ENCODE results near the gene TBC1D12. TPM values are rescaled to one million over a fixed set of nuclear protein-coding genes. Genes with fewer than 3 reads are reported as not detected.
A peak's percentile ranks its signal among the peaks of the same experiment; 100 is the strongest.

TBC1D12 gene
- total and polyA plus RNA-seq, 8 donors = 9.7 to 22.7 (median 18.3) TPM

DNA sequence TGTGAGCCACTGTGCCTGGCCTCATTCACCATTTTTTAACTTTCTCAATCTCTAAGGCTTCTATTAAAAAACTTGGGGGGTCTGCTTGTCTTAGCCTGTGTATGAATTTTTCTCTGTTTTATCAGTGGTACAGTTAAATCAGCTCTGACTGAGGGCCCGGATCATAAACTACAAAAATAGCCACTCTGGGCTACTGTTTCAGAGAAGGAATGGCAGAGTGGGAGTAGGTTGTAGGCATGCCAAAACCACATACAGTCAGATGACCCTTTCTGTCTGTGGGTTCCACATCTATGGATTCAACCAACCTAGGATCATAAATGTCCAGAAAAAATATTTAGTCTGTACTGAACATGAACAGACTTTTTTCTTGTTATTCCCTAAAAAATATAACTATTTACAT, 21.3 kb downstream of the TBC1D12 start:
- DNase-seq (no peak), ATAC-seq (no peak)
- no peak overlapping the region for H3K27ac ChIP-seq
- H3K9me3 ChIP-seq = peaks cover 0 to 14% of the 10 kb centered on the region in 2 donors
- H3K4me1 ChIP-seq = no peaks in the 10 kb centered on the region
- H3K4me3 ChIP-seq = no peak overlapping the region
- intact Hi-C loops (cut with DNase I) = no loop called here
- TF ChIP-seq, protein P1, sequence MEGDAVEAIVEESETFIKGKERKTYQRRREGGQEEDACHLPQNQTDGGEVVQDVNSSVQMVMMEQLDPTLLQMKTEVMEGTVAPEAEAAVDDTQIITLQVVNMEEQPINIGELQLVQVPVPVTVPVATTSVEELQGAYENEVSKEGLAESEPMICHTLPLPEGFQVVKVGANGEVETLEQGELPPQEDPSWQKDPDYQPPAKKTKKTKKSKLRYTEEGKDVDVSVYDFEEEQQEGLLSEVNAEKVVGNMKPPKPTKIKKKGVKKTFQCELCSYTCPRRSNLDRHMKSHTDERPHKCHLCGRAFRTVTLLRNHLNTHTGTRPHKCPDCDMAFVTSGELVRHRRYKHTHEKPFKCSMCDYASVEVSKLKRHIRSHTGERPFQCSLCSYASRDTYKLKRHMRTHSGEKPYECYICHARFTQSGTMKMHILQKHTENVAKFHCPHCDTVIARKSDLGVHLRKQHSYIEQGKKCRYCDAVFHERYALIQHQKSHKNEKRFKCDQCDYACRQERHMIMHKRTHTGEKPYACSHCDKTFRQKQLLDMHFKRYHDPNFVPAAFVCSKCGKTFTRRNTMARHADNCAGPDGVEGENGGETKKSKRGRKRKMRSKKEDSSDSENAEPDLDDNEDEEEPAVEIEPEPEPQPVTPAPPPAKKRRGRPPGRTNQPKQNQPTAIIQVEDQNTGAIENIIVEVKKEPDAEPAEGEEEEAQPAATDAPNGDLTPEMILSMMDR (IDR thresholded peaks at IDR 0.05) = no peak
- H3K27me3 ChIP-seq = no peaks in the 10 kb centered on the region
- H3K36me3 ChIP-seq = no peaks in the 10 kb centered on the region

DNA sequence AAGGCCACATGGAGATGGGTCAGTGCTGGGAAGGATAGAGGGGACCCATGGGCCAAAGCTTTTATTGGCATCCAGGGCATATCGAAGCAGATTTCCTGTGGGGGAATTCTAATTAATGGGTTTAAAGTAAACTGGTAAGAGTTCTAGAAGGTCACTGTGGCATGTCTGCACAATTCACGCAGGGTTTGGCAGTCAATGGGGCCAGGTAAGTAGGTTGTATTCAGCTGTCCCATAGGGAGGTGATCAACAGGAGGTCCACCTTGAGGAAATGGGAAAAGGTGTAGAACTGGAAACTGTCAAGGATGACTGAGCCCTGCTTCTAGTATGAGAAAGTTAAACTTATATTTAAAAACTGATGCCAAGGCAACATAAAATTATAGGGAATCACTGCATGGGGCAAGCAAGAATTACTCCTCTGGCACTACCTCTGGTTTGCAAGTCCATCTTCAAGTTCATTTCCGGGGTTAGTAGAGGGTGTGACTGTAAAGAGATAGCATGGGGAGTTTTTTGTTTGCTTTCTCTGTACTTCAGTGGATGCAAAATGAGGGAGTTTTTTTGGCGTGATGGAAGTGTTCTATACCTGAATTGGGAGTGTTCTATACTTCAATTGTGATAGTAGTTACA, 22.5 kb downstream of the TBC1D12 start:
- no peaks in the 10 kb centered on the region for H3K27me3 ChIP-seq
- ATAC-seq (no peak), DNase-seq (no peak)
- peaks cover 0 to 14% of the 10 kb centered on the region in 2 donors for H3K9me3 ChIP-seq
- no peak overlapping the region for H3K27ac ChIP-seq
- no peak overlapping the region for H3K4me3 ChIP-seq
- no peaks in the 10 kb centered on the region for H3K36me3 ChIP-seq
- intact Hi-C loops (cut with DNase I) = no loop called here
- TF ChIP-seq, protein P1 (IDR thresholded peaks at IDR 0.05) = no peak
- no peaks in the 10 kb centered on the region for H3K4me1 ChIP-seq

DNA sequence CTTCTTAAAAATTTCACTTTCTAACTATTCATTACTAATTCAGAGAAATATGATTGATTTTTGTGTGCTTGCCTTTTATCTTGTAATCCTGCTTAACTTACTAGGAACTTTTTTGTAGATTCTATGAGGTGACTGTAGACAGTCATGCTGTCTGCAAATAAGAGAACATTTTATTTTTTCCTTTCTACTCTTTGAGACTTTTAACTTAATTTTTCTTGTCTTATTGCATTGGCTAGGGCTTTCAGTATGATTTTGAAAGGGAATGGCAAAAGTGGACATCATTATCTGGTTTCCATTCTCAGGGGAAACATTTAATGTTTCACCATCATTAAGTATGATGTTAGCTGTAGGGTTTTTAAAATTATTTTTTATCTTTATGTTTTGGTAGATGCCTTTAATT, 23.6 kb downstream of the TBC1D12 start:
- no peak overlapping the region for H3K4me3 ChIP-seq
- DNase-seq (no peak), ATAC-seq (no peak)
- H3K27me3 ChIP-seq = no peaks in the 10 kb centered on the region
- peaks cover 0 to 14% of the 10 kb centered on the region in 2 donors for H3K9me3 ChIP-seq
- TF ChIP-seq, protein P1 (IDR thresholded peaks at IDR 0.05) = no peak
- H3K4me1 ChIP-seq = no peaks in the 10 kb centered on the region
- intact Hi-C loops (cut with DNase I) = no loop called here
- H3K27ac ChIP-seq = no peak overlapping the region
- H3K36me3 ChIP-seq = no peaks in the 10 kb centered on the region

DNA sequence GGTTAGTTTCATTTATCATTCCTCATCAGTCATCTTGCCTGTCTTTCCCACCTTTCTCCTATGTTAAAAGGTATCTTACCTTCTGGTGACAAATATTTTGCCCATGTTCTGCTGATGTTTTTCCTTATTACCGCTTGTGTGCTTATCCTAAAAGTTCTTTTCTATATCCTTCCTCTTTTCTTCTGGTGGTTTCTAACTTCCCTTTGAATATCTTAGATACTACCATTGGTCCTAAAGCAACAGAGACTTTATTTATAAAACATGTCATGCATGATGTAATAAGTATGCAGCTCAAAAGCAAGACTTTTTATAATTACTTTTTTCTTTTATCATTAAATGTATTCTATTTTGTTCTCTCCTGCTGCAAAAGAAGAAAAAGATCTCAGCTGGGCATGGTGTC, 24.8 kb downstream of the TBC1D12 start:
- no peak overlapping the region for H3K4me3 ChIP-seq
- H3K27ac ChIP-seq = no peak overlapping the region
- peaks cover 0 to 14% of the 10 kb centered on the region in 2 donors for H3K9me3 ChIP-seq
- H3K4me1 ChIP-seq = no peaks in the 10 kb centered on the region
- DNase-seq (no peak), ATAC-seq (no peak)
- intact Hi-C loops (cut with DNase I) = no loop called here
- H3K36me3 ChIP-seq = no peaks in the 10 kb centered on the region
- no peaks in the 10 kb centered on the region for H3K27me3 ChIP-seq
- TF ChIP-seq, protein P1 (IDR thresholded peaks at IDR 0.05) = no peak

DNA sequence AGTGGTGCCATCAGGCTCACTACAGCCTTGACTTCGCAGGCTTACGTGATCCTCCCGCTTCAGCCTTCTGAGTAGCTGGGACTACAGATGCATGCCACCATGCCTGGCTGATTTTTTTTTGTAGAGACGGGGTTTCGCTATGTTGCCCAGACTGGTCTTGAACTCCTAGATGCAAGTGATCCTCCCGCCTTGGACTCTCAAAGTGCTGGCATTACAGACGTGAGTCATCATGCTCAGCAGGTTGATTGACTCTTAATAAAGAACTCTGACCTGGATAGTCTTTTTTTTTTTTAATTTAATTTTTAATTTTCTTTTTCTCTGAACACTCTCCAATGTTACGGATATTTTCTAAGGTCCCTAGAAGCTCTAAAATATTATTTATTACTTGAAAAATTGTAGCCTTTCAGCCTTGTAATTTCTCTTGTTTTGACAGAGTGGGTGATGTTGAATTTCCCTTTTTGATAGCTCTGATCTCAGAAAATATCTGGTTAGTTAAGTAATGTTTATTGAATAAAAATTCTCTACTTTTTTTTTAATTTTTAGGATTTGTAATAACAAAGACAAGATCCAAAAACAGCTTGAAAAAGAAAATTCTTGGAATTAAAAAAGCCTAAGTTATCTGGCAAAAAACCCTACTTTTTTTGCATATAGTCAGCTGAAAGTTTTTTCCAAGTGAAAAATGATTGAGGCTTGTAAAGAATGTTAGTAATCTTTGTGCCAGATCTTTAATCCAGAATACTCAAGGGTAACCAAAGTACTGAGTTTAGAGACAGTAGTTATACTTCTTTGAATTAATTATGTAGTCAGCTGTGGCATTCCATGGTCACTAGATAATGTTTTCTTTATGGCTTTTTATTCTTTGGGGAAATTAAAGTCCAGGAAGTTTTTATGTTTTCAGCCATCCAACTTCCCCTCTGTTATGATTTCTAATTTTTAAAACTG, 26.7 kb downstream of the TBC1D12 start:
- no peaks in the 10 kb centered on the region for H3K4me1 ChIP-seq
- ATAC-seq = peak; percentile 40
- no peaks in the 10 kb centered on the region for H3K27me3 ChIP-seq
- TF ChIP-seq, protein P1 (IDR thresholded peaks at IDR 0.05) = no peak
- H3K27ac ChIP-seq = peak overlapping the region in 1 of 2 donors; percentile 0
- no peak overlapping the region for H3K4me3 ChIP-seq
- no peaks in the 10 kb centered on the region for H3K36me3 ChIP-seq
- DNase-seq = no peak
- intact Hi-C loops (cut with DNase I) = no loop called here
- H3K9me3 ChIP-seq = peaks cover 0 to 14% of the 10 kb centered on the region in 2 donors

Data from left lung (tissue), 10 donors.